Measurements from ENCODE around the gene MRPL2. TPM values are rescaled to one million over a fixed set of nuclear protein-coding genes. Genes with fewer than 3 reads are reported as not detected.
"Not testable (repeated sequence)": the region's sequence is repeated elsewhere in the genome, so short reads cannot be mapped to it uniquely, and the experiment has no call there.

MRPL2 gene
- total RNA-seq, 1 experiment from 2014 or later, result 54.0 TPM

GRCh38 chr6:43082806-43083655 is 23.8 kb upstream of the MRPL2 start:
- DNase-seq (ENCODE audit: low read depth), result no peak

- not testable (repeated sequence) for DNase-seq (ENCODE audit: low read depth)
Measured at GRCh38 chr6:43081922-43082321, 22.7 kb upstream of the MRPL2 start.

GRCh38 chr6:43081043-43081442 is 21.8 kb upstream of the MRPL2 start:
- DNase-seq (ENCODE audit: low read depth), result no peak

- DNase-seq (ENCODE audit: low read depth), result no peak
Measured at GRCh38 chr6:43078691-43079090, 19.5 kb upstream of the MRPL2 start.

- DNase-seq (ENCODE audit: low read depth), result no peak
Measured at GRCh38 chr6:43077981-43078511, 18.8 kb upstream of the MRPL2 start.

GRCh38 chr6:43077333-43077809 is 18.1 kb upstream of the MRPL2 start:
- DNase-seq (ENCODE audit: low read depth), result no peak

GRCh38 chr6:43076464-43077332 is 17.5 kb upstream of the MRPL2 start:
- peak; percentile 44 for DNase-seq (ENCODE audit: low read depth)

GRCh38 chr6:43075670-43076463 is 16.6 kb upstream of the MRPL2 start, which contains the start of gene PTK7:
Gene PTK7 (plus strand): TSS chr6:43076314. CDS start chr6:43076489, 175 bp downstream.
- no peak for DNase-seq (ENCODE audit: low read depth)

- DNase-seq (ENCODE audit: low read depth), result no peak
Measured at GRCh38 chr6:43074847-43075669, 15.8 kb upstream of the MRPL2 start.

GRCh38 chr6:43070028-43070632 is 10.9 kb upstream of the MRPL2 start:
- peak; percentile 38 for DNase-seq (ENCODE audit: low read depth)

- DNase-seq (ENCODE audit: low read depth), result no peak
Measured at GRCh38 chr6:43062818-43063217, 3.6 kb upstream of the MRPL2 start.

- peak; percentile 34 for DNase-seq (ENCODE audit: low read depth)
Measured at GRCh38 chr6:43061861-43062260, 2.6 kb upstream of the MRPL2 start.

- DNase-seq (ENCODE audit: low read depth), result no peak
Measured at GRCh38 chr6:43060755-43061633, 1.8 kb upstream of the MRPL2 start.

GRCh38 chr6:43060034-43060754 is 960 bp upstream of the MRPL2 start:
- no peak for DNase-seq (ENCODE audit: low read depth)

- no peak for DNase-seq (ENCODE audit: low read depth)
Measured at GRCh38 chr6:43058531-43058930, 703 bp downstream of the MRPL2 start.

GRCh38 chr6:43055966-43056365 is 3.3 kb downstream of the MRPL2 start:
- DNase-seq (ENCODE audit: low read depth), result no peak

- DNase-seq (ENCODE audit: low read depth), result no peak
Measured at GRCh38 chr6:43054206-43054943, 4.9 kb downstream of the MRPL2 start.
